Heart right ventricle (tissue), 16 donors: Measurements from ENCODE around the gene ALK. TPM values are rescaled to one million over a fixed set of nuclear protein-coding genes. Genes with fewer than 3 reads are reported as not detected.

ENCODE experiments used
- ATAC-seq, 8 donors: fragments of 200-7000 bp; cut with Tn5 transposase; one replicate each; pipeline ENCODE4 v1.9.1; 2020; ENCODE audit warnings: mild to moderate bottlenecking in 8 of 8, moderate library complexity in 8 of 8, moderate number of reproducible peaks in 1 of 8
- DNase-seq, 2 donors: peaks; one replicate each; pipeline ENCODE4 v3.0.0-alpha.2; 2020
- H3K27ac ChIP-seq, 10 donors: fragments of 200-600 bp; sonication (generic) in 2 of 10; one replicate each; pipeline versions ENCODE4 v1.5.0 to v1.8.0; 2020 to 2022; ENCODE audit warnings: mild to moderate bottlenecking in 3 of 10
- H3K27me3 ChIP-seq, 7 donors: fragments of 200-600 bp; one replicate each; pipeline ENCODE4 v1.8.0; 2021 to 2022; ENCODE audit warnings: mild to moderate bottlenecking in 2 of 7
- H3K36me3 ChIP-seq, 9 donors: fragments of 200-600 bp; sonication (generic) in 1 of 9; one replicate each; pipeline versions ENCODE4 v1.5.0 to v1.8.0; 2020 to 2022; ENCODE audit warnings: mild to moderate bottlenecking in 2 of 9
- H3K4me1 ChIP-seq, 9 donors: fragments of 200-600 bp; sonication (generic) in 1 of 9; one replicate each; pipeline versions ENCODE4 v1.5.0 to v1.8.0; 2020 to 2022; ENCODE audit warnings: mild to moderate bottlenecking in 4 of 9
- H3K4me3 ChIP-seq, 10 donors: fragments of 200-600 bp; sonication (generic) in 2 of 10; one replicate each; pipeline versions ENCODE4 v1.5.0 to v1.8.0; 2020 to 2022; ENCODE audit warnings: mild to moderate bottlenecking in 7 of 10, moderate library complexity in 2 of 10
- H3K9me3 ChIP-seq, 11 donors: fragments of 200-600 bp in 10 of 11; sonication (generic) in 2 of 11; one replicate each; pipeline versions ENCODE4 v1.5.0 to v1.8.0; 2013 to 2022; ENCODE audit warnings: mild to moderate bottlenecking in 2 of 11, control low read depth in 1 of 11, moderate library complexity in 1 of 11
- WGBS, 2 donors: extraction: QIAGEN DNeasy Blood & Tissue Kit; methylation state at CpG; one replicate each; pipeline ENCODE4 v1.1.7; 2013; ENCODE audit warnings: inconsistent platforms in 1 of 2; 5-methylcytosine and 5-hydroxymethylcytosine counted together
- intact Hi-C, 10 donors: fragments of 100-400 bp; cut with DNase I; formaldehyde crosslinking; loops; one replicate each; pipeline versions ENCODE4 v1.11.1 to v1.14.2; 2022
- polyA plus RNA-seq, 2 donors: library from polyadenylated mRNA; stranded (reverse); fragments of 200-250 nt; gene quantifications; one replicate each; pipeline ENCODE4 v1.2.3, GENCODE V29; 2013
- total RNA-seq, 10 donors: library from RNA; stranded (reverse); fragmentation: NEBNext Ultra II Directional in 3 of 10; extraction: Animal tissue kit (Norgen Biotek cat#: 25700) in 3 of 10; gene quantifications; one replicate each; pipeline versions ENCODE4 v1.2.1 to v1.2.4, GENCODE V29; 2021 to 2023
- TF ChIP-seq, protein P1 (sequence below), 9 donors: fragments of 200-600 bp; sonication (generic) in 2 of 9; IDR thresholded peaks; one replicate each; pipeline versions ENCODE4 v1.5.0 to v1.8.0; 2021 to 2022; ENCODE audit warnings: antibody characterized with exemption in 9 of 9, mild to moderate bottlenecking in 5 of 9, moderate library complexity in 1 of 9
- donor health status: Arrhythmogenic right ventricular cardiomyopathy.
- donor health status: ischemic (EF 13 %, LVEDD 7.1; RV severe dilation, severe dysfunction).
- donor health status: healthy with polysubstance abuse.
- donor health status: DM: no; HTN: yes; CAD: no.
- donor health status: DM: no; HTN: no; CAD: no.
- donor health status: ischemic (EF 25% LVEDD 6.9; RV normal size, moderate dysfunction).
- donor health status: ischemic (EF 25% LVEDD 5.7; RV mildly dilated, moderate dysfunction).
- donor health status: healthy.
- donor health status: DM: yes; HTN: yes; CAD: no.
- donor health status: Ischemic cardiomyopathy.
- donor health status: ischemic (EF 35%, LVEDD 5.7; RV mildly dilated, moderate dysfunction).
- donor health status: nonischemic (EF 11% LVEDD 7.7; RV severe dilation, severe dysfunction).
- donor health status: DM: yes; HTN: yes; CAD: no.
- donor health status: PGD.
- donor health status: ischemic (EF 29% LVEDD 5.4; RV normal size, mild dysfunction).
- donor health status: nonischemic (EF 23%, LVEDD 6.1; RV moderate dilation, normal function).

The ALK gene
- total and polyA plus RNA-seq, 12 donors = 0.01 to 0.24 (median 0.08) TPM; not detected in 7

- H3K27ac ChIP-seq = no peak overlapping the region
- DNase-seq = no peak
- ATAC-seq = no peak
- intact Hi-C loops = no loop called here
- no peaks in the 10 kb centered on the region for H3K9me3 ChIP-seq
- no peaks in the 10 kb centered on the region for H3K36me3 ChIP-seq
- WGBS, 2 donors = 91 to 92% methylated on average over 3 of the region's 3 CpGs
- TF ChIP-seq, protein P1, sequence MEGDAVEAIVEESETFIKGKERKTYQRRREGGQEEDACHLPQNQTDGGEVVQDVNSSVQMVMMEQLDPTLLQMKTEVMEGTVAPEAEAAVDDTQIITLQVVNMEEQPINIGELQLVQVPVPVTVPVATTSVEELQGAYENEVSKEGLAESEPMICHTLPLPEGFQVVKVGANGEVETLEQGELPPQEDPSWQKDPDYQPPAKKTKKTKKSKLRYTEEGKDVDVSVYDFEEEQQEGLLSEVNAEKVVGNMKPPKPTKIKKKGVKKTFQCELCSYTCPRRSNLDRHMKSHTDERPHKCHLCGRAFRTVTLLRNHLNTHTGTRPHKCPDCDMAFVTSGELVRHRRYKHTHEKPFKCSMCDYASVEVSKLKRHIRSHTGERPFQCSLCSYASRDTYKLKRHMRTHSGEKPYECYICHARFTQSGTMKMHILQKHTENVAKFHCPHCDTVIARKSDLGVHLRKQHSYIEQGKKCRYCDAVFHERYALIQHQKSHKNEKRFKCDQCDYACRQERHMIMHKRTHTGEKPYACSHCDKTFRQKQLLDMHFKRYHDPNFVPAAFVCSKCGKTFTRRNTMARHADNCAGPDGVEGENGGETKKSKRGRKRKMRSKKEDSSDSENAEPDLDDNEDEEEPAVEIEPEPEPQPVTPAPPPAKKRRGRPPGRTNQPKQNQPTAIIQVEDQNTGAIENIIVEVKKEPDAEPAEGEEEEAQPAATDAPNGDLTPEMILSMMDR (IDR thresholded peaks at IDR 0.05) = no peak
- peaks cover 0 to 12% (median 3%) of the 10 kb centered on the region in 7 donors for H3K27me3 ChIP-seq
- no peak overlapping the region for H3K4me3 ChIP-seq
- H3K4me1 ChIP-seq = no peaks in the 10 kb centered on the region
Measured at GRCh38 chr2:29373870-29374269, 547.5 kb downstream of the ALK start.

- intact Hi-C loops = no loop called here
- TF ChIP-seq, protein P1 (IDR thresholded peaks at IDR 0.05) = no peak
- ATAC-seq = no peak
- Histone ChIP-seq H3K9me3 (no peaks in the 10 kb centered on the region), H3K27me3 (peaks cover 0 to 12% (median 3%) of the 10 kb centered on the region in 7 donors), H3K4me1 (no peaks in the 10 kb centered on the region), H3K27ac (no peak overlapping the region), H3K4me3 (no peak overlapping the region), H3K36me3 (no peaks in the 10 kb centered on the region)
- 95% methylated on average over 2 of the region's 2 CpGs for WGBS, 2 donors
- no peak for DNase-seq
Measured at GRCh38 chr2:29372185-29372584, 549.2 kb downstream of the ALK start.

DNA sequence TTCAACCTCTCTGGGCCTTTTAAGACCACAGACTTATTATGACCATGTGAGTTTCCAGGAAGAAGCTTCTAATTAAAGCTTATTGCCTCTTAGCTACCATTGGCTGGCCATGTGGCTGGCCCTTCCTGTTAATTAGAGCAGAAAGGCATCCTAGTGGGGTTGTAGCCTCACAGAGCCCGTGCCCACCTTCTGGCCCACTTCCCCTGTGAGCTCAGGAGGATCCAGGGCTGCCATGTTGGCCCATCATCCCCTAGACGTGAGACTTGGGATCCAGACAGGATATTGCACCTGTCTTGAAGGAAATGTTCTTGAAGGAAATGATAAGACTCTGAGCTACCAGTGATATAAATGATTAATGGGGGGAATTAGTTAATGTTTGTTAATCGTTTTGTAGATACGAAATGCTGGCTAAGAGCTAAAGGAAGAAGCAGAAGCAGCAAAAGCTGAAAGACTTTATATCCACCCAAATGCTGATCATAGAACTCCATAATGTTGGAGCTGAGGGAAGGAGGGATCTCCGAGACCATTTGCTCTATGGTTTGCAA lies 550.7 kb downstream of the ALK start:
- Histone ChIP-seq H3K9me3 (no peaks in the 10 kb centered on the region), H3K27ac (no peak overlapping the region), H3K27me3 (peaks cover 0 to 12% (median 3%) of the 10 kb centered on the region in 7 donors), H3K4me1 (no peaks in the 10 kb centered on the region), H3K4me3 (no peak overlapping the region), H3K36me3 (no peaks in the 10 kb centered on the region)
- TF ChIP-seq, protein P1 (IDR thresholded peaks at IDR 0.05) = no peak
- no peak for ATAC-seq
- 72 to 87% methylated on average over 5 of the region's 5 CpGs for WGBS, 2 donors
- DNase-seq = no peak
- intact Hi-C loops = no loop called here

GRCh38 chr2:29370173-29370572 lies 551.2 kb downstream of the ALK start:
- no peak for ATAC-seq
- no peak for DNase-seq
- no peak overlapping the region for H3K27ac ChIP-seq
- TF ChIP-seq, protein P1 (IDR thresholded peaks at IDR 0.05) = no peak
- no peaks in the 10 kb centered on the region for H3K36me3 ChIP-seq
- no peak overlapping the region for H3K4me3 ChIP-seq
- intact Hi-C loops = no loop called here
- H3K4me1 ChIP-seq = no peaks in the 10 kb centered on the region
- H3K9me3 ChIP-seq = no peaks in the 10 kb centered on the region
- peaks cover 0 to 12% (median 3%) of the 10 kb centered on the region in 7 donors for H3K27me3 ChIP-seq
- 68 to 69% methylated on average over 4 of the region's 4 CpGs for WGBS, 2 donors
